PC-3 (cell line): ENCODE data around the gene KIF13A. TPM values are rescaled to one million over a fixed set of nuclear protein-coding genes. Genes with fewer than 3 reads are reported as not detected.

Source experiments
- ATAC-seq: fragments of 200-7000 bp; cut with Tn5 transposase; 2 replicates; pipeline ENCODE4 v1.9.1; 2020; ENCODE audit warnings: mild to moderate bottlenecking, moderate library complexity
- BruUV-seq: library from RNA; stranded (reverse); fragments of 400-500 nt; replicated peaks from 2 replicates; lab custom pipeline; 2021; lab: Mats Ljungman, UMichigan
- CTCF ChIA-PET: fragments of 300-600 bp; sonication (Branson Sonifier 250); formaldehyde crosslinking; loops from one replicate; lab custom pipeline; 2022; ENCODE audit warnings: antibody characterized with exemption; lab: Charles Lee
- POLR2A ChIA-PET: fragments of 300-600 bp; sonication (Branson Sonifier 250); formaldehyde crosslinking; loops from one replicate; lab custom pipeline; 2022; ENCODE audit warnings: antibody characterized with exemption; ENCODE audit not compliant: unreplicated experiment; lab: Charles Lee
- DNase-seq: peaks from one replicate; pipeline ENCODE4 v3.0.0-alpha.2; 2015
- H2AFZ ChIP-seq: fragments of 300-600 bp; sonication (generic); 2 replicates; pipeline ENCODE4 v1.6.0; 2016; ENCODE audit warnings: antibody characterized with exemption, low read length
- H3F3A ChIP-seq: fragments of 300-600 bp; sonication (generic); one replicate; pipeline ENCODE4 v1.6.0; 2017; ENCODE audit warnings: antibody characterized with exemption, low read length, control low read depth, mild to moderate bottlenecking; ENCODE audit not compliant: unreplicated experiment
- H3K27ac ChIP-seq: fragments of 300-600 bp; sonication (generic); 2 replicates; pipeline ENCODE4 v1.5.1; 2016; ENCODE audit warnings: mild to moderate bottlenecking, low read length
- H3K27me3 ChIP-seq: fragments of 300-600 bp; sonication (generic); 2 replicates; pipeline ENCODE4 v1.6.1; 2016; ENCODE audit warnings: low read length, mixed read lengths
- H3K36me3 ChIP-seq: fragments of 300-600 bp; sonication (generic); 2 replicates; pipeline ENCODE4 v1.6.1; 2016; ENCODE audit warnings: low read depth, mixed run types, low read length, mixed read lengths
- H3K4me1 ChIP-seq: fragments of 300-600 bp; sonication (generic); 2 replicates; pipeline ENCODE4 v1.5.1; 2016; ENCODE audit warnings: low read length; ENCODE audit not compliant: insufficient read depth
- H3K4me2 ChIP-seq: fragments of 300-600 bp; sonication (generic); 2 replicates; pipeline ENCODE4 v1.6.0; 2016; ENCODE audit warnings: low read length
- H3K4me3 ChIP-seq: fragments of 300-600 bp; sonication (generic); 2 replicates; pipeline ENCODE4 v1.5.1; 2016; ENCODE audit warnings: mild to moderate bottlenecking, low read length, mixed read lengths
- H3K79me2 ChIP-seq: fragments of 300-600 bp; sonication (generic); 2 replicates; pipeline ENCODE4 v1.6.1; 2017; ENCODE audit warnings: low read length, mixed read lengths
- H3K9ac ChIP-seq: fragments of 300-600 bp; sonication (generic); 2 replicates; pipeline ENCODE4 v1.6.0; 2016; ENCODE audit warnings: mild to moderate bottlenecking, low read length
- H3K9me2 ChIP-seq: fragments of 300-600 bp; sonication (generic); replicated peaks from 2 replicates; pipeline ENCODE4 v1.6.1; 2016; ENCODE audit warnings: mixed run types, low read length, mixed read lengths
- H3K9me3 ChIP-seq: fragments of 300-600 bp; sonication (generic); 2 replicates; pipeline ENCODE4 v1.6.1; 2016; ENCODE audit warnings: low read length, mixed read lengths
- H4K20me1 ChIP-seq: fragments of 300-600 bp; sonication (generic); 2 replicates; pipeline ENCODE4 v1.6.1; 2016; ENCODE audit warnings: low read length, mixed read lengths
- EZH2 ChIP-seq: fragments of 300-600 bp; sonication (generic); IDR thresholded peaks from one replicate; pipeline ENCODE4 v1.6.1; 2017; ENCODE audit warnings: antibody characterized with exemption, mild to moderate bottlenecking, low read length; ENCODE audit not compliant: unreplicated experiment
- EZH2phosphoT487 ChIP-seq: fragments of 300-600 bp; sonication (generic); IDR thresholded peaks from 2 replicates; pipeline ENCODE4 v1.6.1; 2018; ENCODE audit warnings: mild to moderate bottlenecking, antibody characterized with exemption, low read length, borderline replicate concordance
- intact Hi-C: fragments of 100-400 bp; cut with micrococcal nuclease; formaldehyde crosslinking; loops from 2 replicates; pipeline ENCODE4 v1.9.0; 2023
- total RNA-seq: library from RNA; depleted of rRNA; stranded (reverse); fragments of >200 nt; gene quantifications from 2 replicates; pipeline ENCODE4 v1.2.3, GENCODE V29; 2014
- TF ChIP-seq, protein P1 (sequence below): fragments of 300-600 bp; sonication (generic); conservative IDR thresholded peaks from 2 replicates; pipeline ENCODE4 v1.5.1; 2017; ENCODE audit warnings: antibody characterized with exemption, low read depth, mild to moderate bottlenecking, low read length

Gene KIF13A
- total RNA-seq, 1 experiment from 2014 or later: 21.3 TPM

DNA sequence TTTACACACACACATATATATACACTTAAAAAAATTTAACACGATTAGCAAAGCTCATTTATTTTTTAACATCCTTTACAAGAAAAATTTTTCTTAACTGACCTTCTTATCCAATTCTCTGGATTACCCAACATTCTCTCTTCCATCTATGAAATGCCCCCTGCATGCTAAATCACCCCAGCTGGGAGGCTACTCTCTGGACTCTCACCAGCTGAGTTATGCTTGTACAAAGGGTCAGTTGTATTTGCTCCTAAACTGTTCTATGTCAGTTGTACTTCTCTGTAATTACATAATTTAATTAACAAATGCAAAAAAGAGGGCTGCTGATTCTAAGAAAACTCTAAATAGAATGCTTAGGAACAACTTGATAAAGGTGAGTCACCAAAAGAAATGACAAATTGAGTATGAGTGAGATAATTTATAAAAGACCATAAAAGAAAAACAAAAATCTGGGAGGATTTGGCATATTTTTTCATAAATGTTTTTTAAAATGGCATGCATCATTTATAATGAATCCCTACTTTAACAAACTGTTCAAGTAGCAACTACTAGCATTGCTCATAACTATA lies 120.5 kb downstream of the KIF13A start:
- Histone ChIP-seq H3K9me2 (no peaks in the 10 kb centered on the region), H3K9ac (peak overlapping the region; percentile 6; the same call in 1 of the 2 replicates), H3K27me3 (no peaks in the 10 kb centered on the region), H4K20me1 (no peaks in the 10 kb centered on the region), H2AFZ (no peak overlapping the region), H3K4me1 (peaks cover 68% of the 10 kb centered on the region), H3K36me3 (no peaks in the 10 kb centered on the region), H3K4me2 (peak overlapping the region; percentile 14; the same call in 1 of the 2 replicates), H3F3A (peaks cover 24% of the 10 kb centered on the region), H3K79me2 (no peaks in the 10 kb centered on the region; the same call in none of the 2 replicates), H3K9me3 (no peaks in the 10 kb centered on the region), H3K4me3 (no peak overlapping the region), H3K27ac (peak overlapping the region; percentile 96)
- ChIA-PET POLR2A (no interaction called here), CTCF (no interaction called here)
- intact Hi-C loops: loop anchor here (1.0 to 10.0 kb wide), 2 partner anchors 39 to 378 kb away; no protein-coding TSS in a partner anchor
- ATAC-seq: no peak
- DNase-seq: peak; percentile 7
- TF ChIP-seq EZH2phosphoT487 (no peak), EZH2 (no peak)
- TF ChIP-seq, protein P1, sequence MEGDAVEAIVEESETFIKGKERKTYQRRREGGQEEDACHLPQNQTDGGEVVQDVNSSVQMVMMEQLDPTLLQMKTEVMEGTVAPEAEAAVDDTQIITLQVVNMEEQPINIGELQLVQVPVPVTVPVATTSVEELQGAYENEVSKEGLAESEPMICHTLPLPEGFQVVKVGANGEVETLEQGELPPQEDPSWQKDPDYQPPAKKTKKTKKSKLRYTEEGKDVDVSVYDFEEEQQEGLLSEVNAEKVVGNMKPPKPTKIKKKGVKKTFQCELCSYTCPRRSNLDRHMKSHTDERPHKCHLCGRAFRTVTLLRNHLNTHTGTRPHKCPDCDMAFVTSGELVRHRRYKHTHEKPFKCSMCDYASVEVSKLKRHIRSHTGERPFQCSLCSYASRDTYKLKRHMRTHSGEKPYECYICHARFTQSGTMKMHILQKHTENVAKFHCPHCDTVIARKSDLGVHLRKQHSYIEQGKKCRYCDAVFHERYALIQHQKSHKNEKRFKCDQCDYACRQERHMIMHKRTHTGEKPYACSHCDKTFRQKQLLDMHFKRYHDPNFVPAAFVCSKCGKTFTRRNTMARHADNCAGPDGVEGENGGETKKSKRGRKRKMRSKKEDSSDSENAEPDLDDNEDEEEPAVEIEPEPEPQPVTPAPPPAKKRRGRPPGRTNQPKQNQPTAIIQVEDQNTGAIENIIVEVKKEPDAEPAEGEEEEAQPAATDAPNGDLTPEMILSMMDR: no peak
- BruUV-seq: no TSS peak

DNA sequence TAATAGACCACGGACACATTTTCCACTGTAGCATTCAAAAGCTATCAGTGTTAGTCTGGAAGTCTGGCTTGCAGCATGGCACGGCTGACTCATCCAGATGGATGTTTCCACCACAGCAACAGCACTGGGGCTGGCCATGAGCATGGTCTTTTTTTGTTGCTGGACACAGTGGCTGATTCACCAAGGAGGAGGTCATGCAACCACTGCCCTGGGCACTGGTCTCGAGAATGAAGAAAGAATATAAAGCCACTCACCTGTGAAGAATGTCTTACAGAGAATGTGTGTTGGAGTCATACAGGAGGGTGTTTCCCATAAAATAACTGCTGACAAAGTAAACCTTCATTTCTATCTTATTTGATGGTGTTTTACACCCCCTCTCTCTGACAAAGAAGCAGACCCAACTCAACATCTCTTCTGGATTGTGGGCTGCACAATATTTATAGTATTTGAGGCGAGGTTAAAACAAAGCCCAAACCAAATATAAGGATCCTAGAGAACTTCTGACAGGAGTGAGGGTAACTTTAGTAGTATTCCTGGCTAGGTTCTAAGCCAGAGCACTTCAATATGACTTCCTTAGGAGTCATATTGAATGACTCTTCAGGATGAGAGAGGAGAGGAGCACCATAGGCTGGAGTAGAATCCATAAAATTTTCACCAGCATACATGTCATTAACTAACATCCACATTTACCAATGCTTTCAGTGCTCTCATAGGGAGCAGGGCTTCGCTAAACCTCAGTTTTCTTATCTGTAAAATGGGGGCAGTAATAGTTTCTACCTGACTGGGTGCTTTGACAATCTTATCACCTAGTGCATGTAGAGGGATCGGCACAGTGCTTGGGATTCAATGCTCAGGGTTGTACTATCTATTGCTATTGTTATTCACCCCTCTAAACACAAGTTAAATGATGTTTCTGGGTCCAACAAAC lies 121.4 kb downstream of the KIF13A start:
- Histone ChIP-seq H3K4me3 (peak overlapping the region; percentile 34; the same call in 1 of the 2 replicates), H3K79me2 (no peaks in the 10 kb centered on the region; the same call in none of the 2 replicates), H3K27me3 (no peaks in the 10 kb centered on the region), H2AFZ (no peak overlapping the region), H3K9me2 (no peaks in the 10 kb centered on the region), H3K9me3 (no peaks in the 10 kb centered on the region), H3K27ac (peak overlapping the region; percentile 96), H3K4me2 (peak overlapping the region; percentile 64), H3K9ac (peak overlapping the region; percentile 71), H3K4me1 (peaks cover 68% of the 10 kb centered on the region), H3K36me3 (no peaks in the 10 kb centered on the region), H3F3A (peaks cover 24% of the 10 kb centered on the region), H4K20me1 (no peaks in the 10 kb centered on the region)
- DNase-seq: peak; percentile 98
- TF ChIP-seq EZH2phosphoT487: no peak
- TF ChIP-seq, protein P1: no peak
- TF ChIP-seq EZH2: no peak
- intact Hi-C loops: loop anchor here (1.0 to 10.0 kb wide), 3 partner anchors 40 to 379 kb away; no protein-coding TSS in a partner anchor
- BruUV-seq: no TSS peak
- ChIA-PET POLR2A (interaction anchor here (0.5 kb wide), 1 partner anchor 119 kb away, joined by 9 read pairs; no protein-coding TSS in a partner anchor), CTCF (interaction anchor here (0.5 kb wide), 1 partner anchor 14 kb away, joined by 3 read pairs; no protein-coding TSS in a partner anchor)
- peak; percentile 81 for ATAC-seq
